NCI-H1436 treated with DMSO at 0.1 percent for 48 hours (cell line): ENCODE measurements around the gene ZBTB20.
"Not testable (repeated sequence)": the region's sequence is repeated elsewhere in the genome, so short reads cannot be mapped to it uniquely, and the experiment has no call there.

Experiments used
- DNase-seq: peaks from one replicate; lab custom pipeline; 2025; lab: John Stamatoyannopoulos, UW

The ZBTB20 gene

DNA sequence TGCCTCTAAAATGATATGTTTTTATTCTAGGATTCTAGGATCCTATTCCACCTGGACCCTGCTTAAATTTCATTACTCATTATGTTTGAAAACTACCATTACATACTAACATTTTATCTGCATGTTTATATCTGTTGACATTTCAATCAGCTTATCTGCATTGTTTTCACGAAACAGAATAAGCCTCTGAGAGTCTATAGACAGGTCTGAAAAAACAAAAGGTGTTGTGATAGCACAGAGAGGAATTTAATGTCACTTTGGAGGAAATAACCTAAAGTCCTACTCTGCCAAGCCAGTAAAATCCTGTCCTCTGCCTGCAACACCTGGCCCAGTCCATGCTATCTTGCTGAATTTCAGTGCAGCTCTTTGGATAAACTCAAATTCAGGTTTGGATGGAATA, 315.2 kb downstream of the ZBTB20 start:
- no peak for DNase-seq

DNA sequence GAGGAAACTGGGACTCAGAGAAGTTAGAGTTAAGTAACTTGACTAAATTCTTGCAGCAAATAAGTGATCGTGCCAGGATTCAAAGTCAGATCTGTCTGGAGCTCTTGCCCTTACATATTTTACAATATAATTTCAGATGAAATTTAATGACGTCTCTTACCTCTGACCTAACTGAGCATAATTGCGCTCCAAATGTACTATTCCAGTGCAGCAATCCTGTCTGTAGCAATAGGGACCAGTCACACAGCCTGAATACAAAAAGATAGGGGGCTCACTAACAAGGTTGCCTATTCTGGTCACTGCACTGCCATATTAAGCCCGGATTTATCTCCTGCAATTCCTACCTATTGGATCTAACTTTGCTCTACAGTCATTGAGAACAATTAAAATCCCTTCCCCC, 316.4 kb downstream of the ZBTB20 start:
- no peak for DNase-seq

GRCh38 chr3:114829783-114830182, 317.3 kb downstream of the ZBTB20 start:
- DNase-seq: no peak

- DNase-seq: peak; percentile 62
Observed at GRCh38 chr3:114827495-114827894, 319.6 kb downstream of the ZBTB20 start.

DNA sequence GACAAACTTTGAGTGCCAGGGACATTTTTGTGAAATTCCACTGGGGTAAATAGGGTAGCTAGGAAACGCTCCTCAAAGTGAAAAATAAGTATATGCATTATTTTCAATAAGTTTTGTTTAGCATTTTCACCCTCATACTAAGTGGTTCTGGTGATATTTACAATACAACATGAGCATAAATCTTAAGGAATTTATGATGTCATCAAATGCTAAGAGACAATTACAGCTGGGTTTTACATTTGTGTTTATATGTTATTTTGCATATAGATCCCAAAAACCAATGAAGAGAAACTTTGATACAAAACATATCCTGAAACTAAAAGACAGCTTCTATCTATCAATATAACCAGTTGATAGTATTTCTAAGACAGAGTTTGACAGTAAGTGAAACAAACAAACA, 323.1 kb downstream of the ZBTB20 start:
- no peak for DNase-seq

GRCh38 chr3:114823061-114823460, 324.0 kb downstream of the ZBTB20 start:
- no peak for DNase-seq

- DNase-seq: no peak
Observed at GRCh38 chr3:114816052-114816451, 331.0 kb downstream of the ZBTB20 start.

DNA sequence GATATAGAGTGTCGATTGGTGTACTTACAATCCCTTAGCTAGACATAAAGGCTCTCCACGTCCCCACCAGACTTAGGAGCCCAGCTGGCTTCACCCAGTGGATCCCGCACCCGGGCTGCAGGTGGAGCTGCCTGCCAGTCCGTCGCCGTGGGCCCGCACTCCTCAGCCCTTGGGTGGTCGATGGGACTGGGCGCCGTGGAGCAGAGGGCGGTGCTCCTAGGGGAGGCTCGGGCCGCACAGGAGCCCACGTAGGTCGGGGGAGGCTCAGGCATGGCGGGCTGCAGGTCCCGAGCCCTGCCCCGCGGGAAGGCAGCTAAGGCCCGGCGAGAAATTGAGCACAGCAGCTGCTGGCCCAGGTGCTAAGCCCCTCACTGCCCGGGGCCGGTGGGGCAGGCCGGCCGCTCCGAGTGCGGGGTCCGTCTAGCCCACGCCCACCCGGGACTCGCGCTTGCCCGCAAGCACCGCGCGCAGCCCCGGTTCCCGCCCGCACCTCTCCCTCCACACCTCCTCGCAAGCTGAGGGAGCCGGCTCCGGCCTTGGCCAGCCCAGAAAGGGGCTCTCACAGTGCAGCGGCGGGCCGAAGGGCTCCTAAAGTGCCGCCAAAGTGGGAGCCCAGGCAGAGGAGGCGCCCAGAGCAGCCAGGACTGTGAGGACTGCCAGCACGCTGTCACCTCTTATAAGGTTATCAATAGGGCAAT, 334.4 kb downstream of the ZBTB20 start:
- DNase-seq: not testable (repeated sequence)

DNA sequence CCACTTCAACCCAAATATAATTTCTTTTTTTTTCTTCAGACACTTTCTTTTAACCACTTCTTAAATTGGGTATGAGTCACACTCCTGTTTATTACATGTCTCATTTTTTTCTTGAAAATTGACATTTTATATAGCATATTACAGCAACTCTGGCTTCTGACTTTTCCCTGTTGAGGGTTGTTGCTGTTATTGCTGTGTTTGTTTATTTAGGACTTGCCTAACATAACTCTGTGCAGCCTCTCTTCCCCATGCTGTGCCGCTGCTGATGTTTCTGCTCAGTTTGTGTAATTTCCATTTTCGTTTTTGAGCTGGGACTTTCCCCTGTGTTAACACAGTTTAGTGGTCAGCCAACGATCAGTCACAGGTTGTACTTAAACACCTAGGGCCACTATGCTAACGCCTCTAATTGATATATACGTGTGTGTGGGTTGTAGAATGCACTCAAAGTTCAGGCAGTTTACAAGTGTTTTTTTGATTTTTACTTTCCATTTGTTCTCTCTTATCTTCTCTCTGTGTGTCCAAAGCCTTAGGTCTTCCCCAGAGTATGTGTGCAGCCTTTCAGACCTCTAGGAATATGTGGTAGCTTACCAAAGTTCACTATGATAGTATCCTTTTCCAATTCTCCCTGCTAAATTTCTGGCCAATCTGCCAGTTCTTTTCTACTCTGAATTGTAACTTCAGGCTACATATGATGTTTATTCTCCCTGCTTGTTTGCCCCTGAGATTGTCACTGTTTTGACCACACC, 337.2 kb downstream of the ZBTB20 start:
- no peak for DNase-seq

DNA sequence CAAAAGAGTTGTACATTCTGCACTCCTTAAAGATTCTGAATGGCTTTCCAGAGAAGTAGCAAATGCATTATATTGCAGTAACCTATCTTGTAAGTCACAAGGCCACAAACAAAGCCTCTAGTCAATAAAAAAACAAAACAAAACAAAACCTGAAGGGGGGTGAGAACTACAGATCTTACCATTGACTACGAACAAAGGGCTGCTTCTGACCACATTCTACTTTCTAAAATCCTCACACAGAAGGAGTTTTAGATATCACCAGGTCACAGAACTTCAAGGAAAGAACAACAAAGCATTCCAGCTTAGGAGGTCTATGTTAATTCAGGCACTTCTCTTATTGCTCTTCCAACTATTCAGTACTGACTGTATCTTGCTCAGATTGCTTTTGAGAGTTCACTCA, 343.0 kb downstream of the ZBTB20 start:
- DNase-seq: no peak

DNA sequence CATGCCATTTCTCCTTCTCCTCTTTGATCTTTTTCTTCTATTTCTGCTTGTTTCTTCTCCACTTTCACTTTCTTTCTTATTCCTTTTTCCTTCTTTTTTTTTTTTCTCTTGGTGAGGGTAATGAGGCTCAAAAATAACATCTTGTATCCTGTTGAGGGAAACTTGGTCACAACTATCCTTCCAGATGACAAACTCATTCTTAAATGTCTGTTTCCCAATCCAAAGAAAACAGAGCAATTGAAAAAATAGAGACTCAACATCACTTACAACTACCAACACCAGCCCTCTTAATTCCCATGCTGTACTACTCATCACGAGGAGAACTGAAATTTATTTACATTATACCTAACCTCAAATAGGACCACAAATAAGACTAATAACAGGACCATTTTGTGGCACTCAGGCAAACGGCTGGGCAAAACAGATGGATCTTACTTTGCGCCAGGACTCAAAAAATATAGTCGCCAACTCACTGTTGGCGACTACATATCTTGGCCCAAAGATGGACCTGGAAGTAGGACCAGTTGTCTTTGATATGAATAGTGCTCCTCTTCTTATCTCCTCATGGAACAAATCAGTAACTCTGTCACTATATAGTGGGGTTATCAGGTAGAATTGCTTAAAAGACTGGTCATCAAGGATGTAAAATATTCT, 343.9 kb downstream of the ZBTB20 start:
- DNase-seq: no peak

- no peak for DNase-seq
Observed at GRCh38 chr3:114800272-114801031, 346.6 kb downstream of the ZBTB20 start.

GRCh38 chr3:114799816-114800215, 347.3 kb downstream of the ZBTB20 start:
- DNase-seq: no peak

GRCh38 chr3:114796796-114797195, 350.3 kb downstream of the ZBTB20 start:
- no peak for DNase-seq

- no peak for DNase-seq
Observed at GRCh38 chr3:114794894-114795630, 352.0 kb downstream of the ZBTB20 start.

- no peak for DNase-seq
Observed at GRCh38 chr3:114792159-114792918, 354.7 kb downstream of the ZBTB20 start.

GRCh38 chr3:114790752-114791151, 356.3 kb downstream of the ZBTB20 start:
- no peak for DNase-seq

DNA sequence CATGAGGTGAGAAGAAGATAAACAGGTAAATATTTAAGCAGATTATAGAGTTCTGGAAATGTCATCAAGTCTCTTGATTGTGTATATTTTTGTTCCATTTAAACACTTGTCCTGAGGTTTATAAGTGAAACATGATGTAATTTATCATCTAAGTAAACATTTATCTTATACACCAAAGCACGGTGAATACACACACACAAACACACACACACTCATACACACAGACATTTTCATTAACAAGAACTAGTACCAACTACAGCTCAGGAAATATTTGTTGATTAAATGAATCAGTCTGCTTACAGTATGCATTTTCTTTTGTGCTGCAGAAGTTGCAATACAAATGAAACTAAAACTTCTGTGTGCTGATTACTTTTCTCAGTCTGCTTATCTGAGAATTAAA, 357.3 kb downstream of the ZBTB20 start:
- DNase-seq: no peak

- DNase-seq: no peak
Observed at GRCh38 chr3:114775395-114775794, 371.7 kb downstream of the ZBTB20 start.

DNA sequence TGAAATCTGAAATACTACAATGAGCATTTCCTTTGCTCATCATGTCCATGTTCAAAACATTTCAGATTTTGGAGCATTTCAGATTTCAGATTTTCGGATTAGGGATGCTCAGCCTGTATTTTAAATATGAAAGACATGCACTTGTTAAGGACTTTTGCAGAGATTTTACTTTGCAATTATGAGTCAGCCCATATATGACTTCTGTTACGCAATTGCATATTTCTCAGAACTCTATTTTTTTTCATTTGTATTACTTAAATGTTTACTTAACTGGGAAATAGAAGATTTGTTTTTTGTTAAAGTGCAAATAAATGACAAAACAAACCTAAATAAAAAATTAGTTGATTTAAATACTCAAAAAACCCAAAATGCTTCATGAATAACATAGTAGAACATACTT, 376.2 kb downstream of the ZBTB20 start:
- DNase-seq: no peak

DNA sequence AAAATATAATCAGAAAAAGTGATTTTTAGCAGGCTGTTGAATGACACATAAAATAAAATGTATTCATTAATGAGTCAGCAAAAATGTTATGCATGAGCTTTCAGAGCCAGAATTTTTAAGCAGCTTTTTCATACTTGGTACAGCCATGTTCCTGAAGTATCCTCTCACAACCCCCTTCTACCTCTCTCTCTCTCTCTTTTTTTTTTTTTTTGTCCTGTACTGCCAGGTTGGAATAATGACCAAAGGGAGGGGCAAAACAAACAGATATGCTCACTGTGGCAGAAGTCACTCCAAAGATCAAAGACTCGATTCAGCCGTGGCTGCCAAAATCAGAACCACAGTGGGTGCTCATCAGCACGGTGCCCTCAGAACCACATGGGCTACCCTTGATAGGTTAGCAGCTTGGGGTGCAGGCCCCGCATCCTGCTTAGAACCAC, 383.0 kb downstream of the ZBTB20 start:
- no peak for DNase-seq
